Breast epithelium (tissue), 4 donors: ENCODE data around the gene PEMT. TPM values are rescaled to one million over a fixed set of nuclear protein-coding genes. Genes with fewer than 3 reads are reported as not detected.

ENCODE experiments used
- DNase-seq, 2 donors: peaks; one replicate each; pipeline ENCODE4 v3.0.0-alpha.2; 2019; ENCODE audit warnings: low spot score in 2 of 2
- H3K27ac ChIP-seq, 2 donors: fragments of 200-600 bp; sonication (generic) in 1 of 2; one replicate each; pipeline ENCODE4 v1.5.1; 2016 to 2019; ENCODE audit warnings: mild to moderate bottlenecking in 1 of 2
- H3K27me3 ChIP-seq, 2 donors: fragments of 200-600 bp; sonication (generic) in 1 of 2; one replicate each; pipeline versions ENCODE4 v1.5.1 to v1.6.0; 2017 to 2019; ENCODE audit warnings: control low read depth in 1 of 2, mild to moderate bottlenecking in 1 of 2
- H3K36me3 ChIP-seq: fragments of 200-600 bp; one replicate; pipeline ENCODE4 v1.5.1; 2019
- H3K4me1 ChIP-seq, 2 donors: fragments of 200-600 bp; sonication (generic); one replicate each; pipeline ENCODE4 v1.5.1; 2016 to 2019; ENCODE audit warnings: control low read depth in 1 of 2
- H3K4me3 ChIP-seq, 3 donors: fragments of 200-600 bp; sonication (generic); 1 replicate in 2 of 3; 2 replicates in 1 of 3; pipeline ENCODE4 v1.5.1; 2016 to 2019; ENCODE audit warnings: mild to moderate bottlenecking in 3 of 3, moderate library complexity in 2 of 3
- H3K9me3 ChIP-seq, 2 donors: fragments of 200-600 bp; sonication (generic) in 1 of 2; one replicate each; pipeline ENCODE4 v1.5.1; 2016 to 2019; ENCODE audit warnings: control low read depth in 1 of 2
- POLR2A ChIP-seq: fragments of 450-650 bp; IDR thresholded peaks from one replicate; pipeline ENCODE4 v1.6.1; 2016; ENCODE audit warnings: antibody characterized with exemption, mild to moderate bottlenecking, moderate library complexity
- POLR2AphosphoS5 ChIP-seq, 3 donors: sonication (generic); formaldehyde crosslinking; IDR thresholded peaks; one replicate each; pipeline ENCODE4 v1.6.1; 2017; ENCODE audit warnings: antibody characterized with exemption in 3 of 3
- intact Hi-C: fragments of 100-400 bp; cut with DNase I; formaldehyde crosslinking; loops from one replicate; pipeline ENCODE4 v1.15.1; 2023; ENCODE audit warnings: low total_unique reads
- total RNA-seq, 3 donors: library from RNA; depleted of rRNA; stranded (reverse); fragments of >200 nt; gene quantifications; one replicate each; pipeline ENCODE4 v1.1.0, GENCODE V29; 2016
- TF ChIP-seq, protein P1 (sequence below), 3 donors: fragments of 450-650 bp; IDR thresholded peaks; one replicate each; pipeline ENCODE4 v1.5.1; 2016 to 2017; ENCODE audit warnings: antibody characterized with exemption in 3 of 3, mild to moderate bottlenecking in 3 of 3, moderate library complexity in 3 of 3

Gene PEMT
- total RNA-seq, 3 donors from 2014 or later, result 37.3 to 151 (median 52.4) TPM

DNA sequence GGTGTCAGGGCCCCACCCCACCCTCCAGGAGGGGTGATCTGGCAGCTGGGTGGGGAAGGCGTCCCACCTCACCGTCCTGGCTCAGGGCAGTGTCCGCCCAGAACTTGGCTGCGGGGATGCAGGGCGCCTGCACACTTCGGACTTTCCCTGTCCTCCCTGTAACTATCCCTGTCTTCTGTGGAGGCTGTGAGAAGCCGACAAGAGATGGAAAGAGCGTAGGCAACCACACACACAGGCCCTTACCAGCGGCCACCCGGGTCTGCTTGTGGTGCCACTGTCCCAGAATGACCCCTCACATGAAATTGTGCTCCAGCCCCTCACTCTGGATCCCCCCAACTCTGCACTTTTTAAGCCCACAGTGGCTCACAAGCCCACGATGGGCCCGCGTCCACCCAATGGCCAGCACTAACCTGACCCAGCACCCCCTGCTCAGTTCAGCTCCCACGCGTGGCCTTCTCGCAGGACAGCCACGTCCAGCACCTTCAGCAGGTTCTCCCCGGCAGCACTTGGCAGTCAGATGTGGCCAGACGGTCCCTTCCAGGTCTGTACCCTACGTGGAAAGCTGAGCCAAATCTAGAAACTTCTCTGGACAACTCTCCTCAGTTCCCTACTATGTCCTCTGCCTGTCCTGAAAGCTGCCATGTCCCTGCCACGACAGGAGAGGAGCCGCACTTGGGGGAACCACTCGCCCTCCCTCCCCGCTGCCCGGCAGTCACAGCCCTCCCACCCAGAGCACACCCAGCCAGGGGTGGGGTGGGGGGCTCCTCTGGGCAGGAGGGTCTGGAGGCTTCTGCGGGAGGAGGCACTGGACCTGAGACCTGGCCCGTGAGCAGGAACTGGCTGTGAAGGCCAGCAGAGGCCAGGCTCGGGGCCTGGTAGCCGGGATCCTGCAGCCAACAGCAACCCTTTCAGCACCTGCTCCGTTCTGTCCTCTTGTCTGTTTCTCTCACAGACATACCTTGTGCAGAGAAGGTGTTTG, 38.0 kb downstream of the PEMT start:
- intact Hi-C loops, result loop anchor here (5.0 kb wide), 1 partner anchor 174 kb away; no protein-coding TSS in a partner anchor
- no peak overlapping the region for H3K27ac ChIP-seq
- TF ChIP-seq POLR2A (no peak), POLR2AphosphoS5 (IDR thresholded peaks at IDR 0.05) (no peak)
- TF ChIP-seq, protein P1, sequence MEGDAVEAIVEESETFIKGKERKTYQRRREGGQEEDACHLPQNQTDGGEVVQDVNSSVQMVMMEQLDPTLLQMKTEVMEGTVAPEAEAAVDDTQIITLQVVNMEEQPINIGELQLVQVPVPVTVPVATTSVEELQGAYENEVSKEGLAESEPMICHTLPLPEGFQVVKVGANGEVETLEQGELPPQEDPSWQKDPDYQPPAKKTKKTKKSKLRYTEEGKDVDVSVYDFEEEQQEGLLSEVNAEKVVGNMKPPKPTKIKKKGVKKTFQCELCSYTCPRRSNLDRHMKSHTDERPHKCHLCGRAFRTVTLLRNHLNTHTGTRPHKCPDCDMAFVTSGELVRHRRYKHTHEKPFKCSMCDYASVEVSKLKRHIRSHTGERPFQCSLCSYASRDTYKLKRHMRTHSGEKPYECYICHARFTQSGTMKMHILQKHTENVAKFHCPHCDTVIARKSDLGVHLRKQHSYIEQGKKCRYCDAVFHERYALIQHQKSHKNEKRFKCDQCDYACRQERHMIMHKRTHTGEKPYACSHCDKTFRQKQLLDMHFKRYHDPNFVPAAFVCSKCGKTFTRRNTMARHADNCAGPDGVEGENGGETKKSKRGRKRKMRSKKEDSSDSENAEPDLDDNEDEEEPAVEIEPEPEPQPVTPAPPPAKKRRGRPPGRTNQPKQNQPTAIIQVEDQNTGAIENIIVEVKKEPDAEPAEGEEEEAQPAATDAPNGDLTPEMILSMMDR (IDR thresholded peaks at IDR 0.05), result no peak
- no peak overlapping the region for H3K4me3 ChIP-seq
- no peaks in the 10 kb centered on the region for H3K4me1 ChIP-seq
- no peak for DNase-seq
- H3K36me3 ChIP-seq, result no peaks in the 10 kb centered on the region
- H3K27me3 ChIP-seq, result no peaks in the 10 kb centered on the region
- no peaks in the 10 kb centered on the region for H3K9me3 ChIP-seq

- no peak overlapping the region for H3K4me3 ChIP-seq
- H3K27ac ChIP-seq, result no peak overlapping the region
- no peak for DNase-seq
- H3K4me1 ChIP-seq, result no peaks in the 10 kb centered on the region
- no peaks in the 10 kb centered on the region for H3K27me3 ChIP-seq
- H3K9me3 ChIP-seq, result no peaks in the 10 kb centered on the region
- TF ChIP-seq POLR2AphosphoS5 (IDR thresholded peaks at IDR 0.05) (no peak), POLR2A (no peak)
- TF ChIP-seq, protein P1 (IDR thresholded peaks at IDR 0.05), result no peak
- intact Hi-C loops, result loop anchor here (5.0 kb wide), 1 partner anchor 175 kb away; no protein-coding TSS in a partner anchor
- H3K36me3 ChIP-seq, result no peaks in the 10 kb centered on the region
These were observed 38.9 kb downstream of the PEMT start for GRCh38 chr17:17552351-17553216.

DNA sequence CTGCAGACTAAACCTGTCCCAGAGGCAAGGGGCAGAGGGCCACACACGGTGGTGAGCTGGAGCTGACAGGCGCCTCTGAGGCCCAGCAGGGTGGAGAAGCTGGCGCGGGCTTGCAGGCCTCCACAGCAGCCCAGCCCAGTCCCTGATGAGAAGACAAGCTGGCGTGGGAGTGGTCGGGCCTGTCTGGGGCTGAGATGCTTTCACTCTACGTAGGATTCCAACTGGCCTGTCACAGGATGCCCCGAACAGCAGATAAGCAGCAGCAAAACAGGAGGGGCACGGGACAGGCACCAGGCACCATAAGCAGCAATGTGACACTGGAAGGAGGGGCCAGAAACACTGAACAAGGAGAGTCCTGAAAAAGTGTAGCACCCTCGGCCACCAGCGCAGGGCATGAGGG, 40.1 kb downstream of the PEMT start:
- TF ChIP-seq POLR2AphosphoS5 (IDR thresholded peaks at IDR 0.05), result no peak
- TF ChIP-seq, protein P1 (IDR thresholded peaks at IDR 0.05), result no peak
- no peak for TF ChIP-seq POLR2A
- intact Hi-C loops, result loop anchor here (5.0 kb wide), 1 partner anchor 176 kb away; no protein-coding TSS in a partner anchor
- Histone ChIP-seq H3K4me3 (no peak overlapping the region), H3K36me3 (no peaks in the 10 kb centered on the region), H3K27ac (no peak overlapping the region), H3K9me3 (no peaks in the 10 kb centered on the region), H3K27me3 (no peaks in the 10 kb centered on the region), H3K4me1 (no peaks in the 10 kb centered on the region)
- no peak for DNase-seq

DNA sequence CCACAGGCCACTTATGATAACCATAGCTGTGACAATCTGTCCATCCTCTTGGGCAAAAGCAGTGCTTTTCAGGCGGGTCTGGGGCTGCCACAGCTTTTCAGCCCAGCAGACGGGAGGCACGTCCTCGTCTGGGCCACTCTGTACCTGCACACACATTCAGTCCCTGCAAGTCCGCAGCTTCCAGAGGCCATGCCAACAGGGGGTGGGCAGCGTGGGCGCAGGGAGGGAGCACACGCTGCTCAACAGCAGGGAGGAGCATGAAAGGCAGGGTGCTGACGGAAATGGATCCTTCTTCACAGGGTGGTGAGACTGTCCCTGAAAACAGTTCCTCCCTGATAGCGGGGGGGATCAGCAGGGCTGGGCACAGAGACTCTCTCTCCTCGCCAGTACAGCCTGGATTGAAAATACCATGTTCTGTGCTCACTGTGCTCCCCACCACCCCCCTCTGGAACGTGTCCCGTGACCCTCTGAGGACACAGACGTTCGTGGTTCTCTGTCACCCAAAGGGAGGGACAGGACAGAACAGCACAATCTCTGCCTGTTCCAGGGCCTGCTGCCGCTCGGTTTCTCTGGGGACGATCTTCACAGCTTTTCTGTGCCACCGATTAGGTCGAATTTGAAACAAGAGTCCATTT, 41.7 kb downstream of the PEMT start:
- H3K27ac ChIP-seq, result no peak overlapping the region
- no peaks in the 10 kb centered on the region for H3K4me1 ChIP-seq
- H3K27me3 ChIP-seq, result no peaks in the 10 kb centered on the region
- H3K36me3 ChIP-seq, result no peaks in the 10 kb centered on the region
- no peak for DNase-seq
- no peak overlapping the region for H3K4me3 ChIP-seq
- no peaks in the 10 kb centered on the region for H3K9me3 ChIP-seq
- intact Hi-C loops, result loop anchor here (5.0 to 10.0 kb wide), 2 partner anchors 177 to 525 kb away; no protein-coding TSS in a partner anchor
- TF ChIP-seq POLR2AphosphoS5 (IDR thresholded peaks at IDR 0.05), result no peak
- TF ChIP-seq, protein P1 (IDR thresholded peaks at IDR 0.05), result no peak
- TF ChIP-seq POLR2A, result no peak
